LNCAP (cell line): ENCODE results near the gene TOP2A.

ENCODE experiments used
- TF ChIP-seq, protein P1 (sequence below): fragments of 450-650 bp; IDR thresholded peaks from 2 replicates; pipeline ENCODE4 v1.5.1; 2017; ENCODE audit warnings: mild to moderate bottlenecking

The TOP2A gene, protein sequence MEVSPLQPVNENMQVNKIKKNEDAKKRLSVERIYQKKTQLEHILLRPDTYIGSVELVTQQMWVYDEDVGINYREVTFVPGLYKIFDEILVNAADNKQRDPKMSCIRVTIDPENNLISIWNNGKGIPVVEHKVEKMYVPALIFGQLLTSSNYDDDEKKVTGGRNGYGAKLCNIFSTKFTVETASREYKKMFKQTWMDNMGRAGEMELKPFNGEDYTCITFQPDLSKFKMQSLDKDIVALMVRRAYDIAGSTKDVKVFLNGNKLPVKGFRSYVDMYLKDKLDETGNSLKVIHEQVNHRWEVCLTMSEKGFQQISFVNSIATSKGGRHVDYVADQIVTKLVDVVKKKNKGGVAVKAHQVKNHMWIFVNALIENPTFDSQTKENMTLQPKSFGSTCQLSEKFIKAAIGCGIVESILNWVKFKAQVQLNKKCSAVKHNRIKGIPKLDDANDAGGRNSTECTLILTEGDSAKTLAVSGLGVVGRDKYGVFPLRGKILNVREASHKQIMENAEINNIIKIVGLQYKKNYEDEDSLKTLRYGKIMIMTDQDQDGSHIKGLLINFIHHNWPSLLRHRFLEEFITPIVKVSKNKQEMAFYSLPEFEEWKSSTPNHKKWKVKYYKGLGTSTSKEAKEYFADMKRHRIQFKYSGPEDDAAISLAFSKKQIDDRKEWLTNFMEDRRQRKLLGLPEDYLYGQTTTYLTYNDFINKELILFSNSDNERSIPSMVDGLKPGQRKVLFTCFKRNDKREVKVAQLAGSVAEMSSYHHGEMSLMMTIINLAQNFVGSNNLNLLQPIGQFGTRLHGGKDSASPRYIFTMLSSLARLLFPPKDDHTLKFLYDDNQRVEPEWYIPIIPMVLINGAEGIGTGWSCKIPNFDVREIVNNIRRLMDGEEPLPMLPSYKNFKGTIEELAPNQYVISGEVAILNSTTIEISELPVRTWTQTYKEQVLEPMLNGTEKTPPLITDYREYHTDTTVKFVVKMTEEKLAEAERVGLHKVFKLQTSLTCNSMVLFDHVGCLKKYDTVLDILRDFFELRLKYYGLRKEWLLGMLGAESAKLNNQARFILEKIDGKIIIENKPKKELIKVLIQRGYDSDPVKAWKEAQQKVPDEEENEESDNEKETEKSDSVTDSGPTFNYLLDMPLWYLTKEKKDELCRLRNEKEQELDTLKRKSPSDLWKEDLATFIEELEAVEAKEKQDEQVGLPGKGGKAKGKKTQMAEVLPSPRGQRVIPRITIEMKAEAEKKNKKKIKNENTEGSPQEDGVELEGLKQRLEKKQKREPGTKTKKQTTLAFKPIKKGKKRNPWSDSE (N-terminal part only)

DNA sequence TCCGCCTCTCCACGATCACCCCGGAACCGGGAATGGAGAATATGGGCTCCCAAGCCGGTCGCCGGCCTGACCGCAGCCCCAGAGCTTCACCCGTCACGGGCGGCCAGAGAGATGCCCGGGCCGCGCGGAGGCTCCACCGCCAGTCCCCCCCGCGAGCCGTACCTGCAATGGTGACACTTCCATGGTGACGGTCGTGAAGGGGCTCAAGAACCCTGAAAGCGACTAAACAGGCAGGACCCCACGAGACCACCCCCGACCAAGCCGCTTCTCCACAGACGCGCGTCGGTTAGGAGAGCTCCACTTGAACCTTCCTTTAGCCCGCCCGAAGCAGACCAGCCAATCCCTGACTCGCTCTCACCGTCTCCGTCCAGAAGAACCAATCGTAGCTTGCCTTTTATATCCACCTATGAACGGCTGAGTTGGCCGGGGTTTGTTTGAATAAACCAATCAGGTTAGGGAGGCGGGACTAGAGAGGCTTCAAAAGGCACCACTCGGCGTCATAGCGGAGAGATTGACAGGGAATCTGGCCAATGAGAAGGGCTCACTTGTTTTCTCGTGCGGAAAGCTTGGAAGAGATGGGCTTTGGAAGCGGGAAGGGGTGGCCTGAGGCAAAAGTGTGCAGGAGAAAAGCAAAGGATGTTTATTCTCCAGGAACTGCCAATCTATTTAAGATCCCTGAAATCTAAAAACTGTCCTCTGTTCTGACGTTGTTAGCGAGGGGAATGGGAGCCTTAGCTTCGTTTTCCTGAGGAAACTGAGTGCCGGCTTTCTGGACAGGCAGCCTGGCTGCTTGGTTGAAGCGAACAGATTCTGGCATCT is at the start of gene TOP2A:
TSS of gene TOP2A (minus strand) at position 288 of the 819 bp plus-strand sequence. CDS start at position 183, 105 bp downstream.
- TF ChIP-seq, protein P1, sequence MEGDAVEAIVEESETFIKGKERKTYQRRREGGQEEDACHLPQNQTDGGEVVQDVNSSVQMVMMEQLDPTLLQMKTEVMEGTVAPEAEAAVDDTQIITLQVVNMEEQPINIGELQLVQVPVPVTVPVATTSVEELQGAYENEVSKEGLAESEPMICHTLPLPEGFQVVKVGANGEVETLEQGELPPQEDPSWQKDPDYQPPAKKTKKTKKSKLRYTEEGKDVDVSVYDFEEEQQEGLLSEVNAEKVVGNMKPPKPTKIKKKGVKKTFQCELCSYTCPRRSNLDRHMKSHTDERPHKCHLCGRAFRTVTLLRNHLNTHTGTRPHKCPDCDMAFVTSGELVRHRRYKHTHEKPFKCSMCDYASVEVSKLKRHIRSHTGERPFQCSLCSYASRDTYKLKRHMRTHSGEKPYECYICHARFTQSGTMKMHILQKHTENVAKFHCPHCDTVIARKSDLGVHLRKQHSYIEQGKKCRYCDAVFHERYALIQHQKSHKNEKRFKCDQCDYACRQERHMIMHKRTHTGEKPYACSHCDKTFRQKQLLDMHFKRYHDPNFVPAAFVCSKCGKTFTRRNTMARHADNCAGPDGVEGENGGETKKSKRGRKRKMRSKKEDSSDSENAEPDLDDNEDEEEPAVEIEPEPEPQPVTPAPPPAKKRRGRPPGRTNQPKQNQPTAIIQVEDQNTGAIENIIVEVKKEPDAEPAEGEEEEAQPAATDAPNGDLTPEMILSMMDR: no peak

DNA sequence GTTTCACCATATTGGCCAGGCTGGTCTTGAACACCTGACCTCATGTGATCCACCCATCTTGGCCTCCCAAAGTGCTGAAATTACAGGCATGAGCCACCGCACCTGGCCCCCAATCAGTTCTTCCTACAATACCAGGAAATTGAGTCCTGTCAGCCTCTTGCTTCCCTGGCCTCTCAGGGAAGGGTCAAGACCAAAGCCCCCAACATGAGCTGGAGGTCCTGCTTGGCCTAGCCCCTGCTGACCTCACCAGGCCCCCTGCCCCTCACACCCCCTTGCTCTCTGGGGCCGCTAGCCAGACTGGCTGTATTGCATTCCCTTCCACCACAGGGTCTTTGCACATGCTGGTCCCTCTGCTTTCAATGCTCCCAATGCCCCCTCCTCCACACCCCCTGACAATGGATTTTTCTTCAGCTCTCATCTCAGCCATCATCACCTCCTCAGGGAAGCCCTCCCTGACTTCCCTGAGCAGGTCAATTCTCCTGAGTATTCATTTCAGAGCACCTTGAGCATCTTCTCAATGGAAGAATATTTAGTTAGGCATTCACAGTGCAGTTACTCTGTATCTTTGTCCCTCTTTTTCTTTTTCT is 49.7 kb upstream of the TOP2A start:
- TF ChIP-seq, protein P1: no peak

DNA sequence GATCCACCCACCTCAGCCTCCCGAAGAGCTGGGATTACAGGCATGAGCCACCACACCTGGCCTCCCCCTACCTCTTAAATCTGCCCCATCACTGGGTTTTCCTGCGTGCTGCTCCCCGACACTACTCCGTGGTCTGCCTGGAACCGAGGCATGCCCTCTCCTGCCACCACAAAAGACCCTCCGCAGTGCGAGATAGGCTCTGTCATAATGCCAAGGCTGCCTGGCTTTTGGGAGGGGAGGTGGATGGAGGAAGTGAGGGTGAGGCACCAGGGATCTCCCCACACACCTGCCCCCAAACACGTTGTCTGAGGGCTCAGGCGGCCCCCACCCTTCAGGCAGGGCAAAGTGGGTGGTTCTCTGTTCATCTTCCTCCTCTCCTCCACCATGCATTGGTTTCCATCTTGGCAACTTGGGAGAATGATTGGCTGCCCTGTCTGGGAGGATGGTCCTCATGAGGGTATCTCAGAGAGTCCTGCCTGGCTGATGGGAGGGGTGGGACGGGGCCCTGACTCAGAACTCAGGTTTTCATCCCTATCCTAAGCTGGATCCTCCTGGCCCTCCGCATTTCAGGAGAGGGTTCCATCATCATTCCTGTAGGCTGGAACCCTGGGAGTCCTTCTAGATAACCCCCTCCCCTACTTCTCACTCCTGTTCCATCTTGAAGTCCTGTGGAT is 48.7 kb upstream of the TOP2A start:
- TF ChIP-seq, protein P1: no peak

DNA sequence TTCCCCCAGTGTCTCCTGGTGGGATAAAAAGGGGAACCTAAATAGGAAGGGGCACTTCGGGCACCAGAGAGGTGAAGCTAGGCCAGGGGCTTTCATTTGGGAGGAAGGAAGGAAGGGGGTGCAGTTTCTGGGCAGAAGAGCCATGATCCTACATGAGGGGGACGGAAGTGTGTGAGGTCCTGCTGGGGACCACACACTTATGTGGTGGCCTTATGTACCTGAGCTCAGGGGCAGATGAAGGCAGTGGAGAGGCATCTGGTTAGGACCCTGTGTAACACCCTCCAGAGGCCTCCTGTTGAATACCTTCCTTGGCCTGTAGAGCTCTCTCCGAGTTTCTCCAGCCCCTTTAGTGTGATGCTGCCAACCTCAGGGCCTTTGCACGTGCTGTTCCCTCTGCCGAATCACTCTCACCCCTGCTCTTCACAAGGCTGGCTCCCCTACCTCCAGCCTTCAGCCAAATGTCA is 46.7 kb upstream of the TOP2A start:
- TF ChIP-seq, protein P1: no peak

DNA sequence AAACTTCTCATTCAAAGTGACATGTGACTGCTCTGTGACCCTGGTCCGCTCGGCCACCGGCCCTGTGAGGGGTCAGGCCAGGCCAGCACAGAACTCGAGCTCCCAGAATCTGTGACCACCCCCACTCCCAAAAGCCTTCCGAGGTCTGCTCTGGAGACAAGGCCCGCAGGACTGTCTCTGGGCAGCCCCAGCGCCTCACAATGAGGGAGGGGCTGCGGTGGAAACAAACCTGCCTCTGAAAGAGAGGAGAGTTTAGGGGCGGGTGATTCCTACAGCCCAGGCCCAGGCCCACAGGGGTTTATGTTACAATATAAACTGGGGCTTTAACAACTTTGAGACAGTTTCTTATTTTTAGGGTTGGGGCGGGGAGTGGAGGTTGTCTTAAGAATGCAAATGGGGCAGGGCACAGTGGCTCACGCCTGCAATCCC is 45.4 kb upstream of the TOP2A start:
- TF ChIP-seq, protein P1: no peak

DNA sequence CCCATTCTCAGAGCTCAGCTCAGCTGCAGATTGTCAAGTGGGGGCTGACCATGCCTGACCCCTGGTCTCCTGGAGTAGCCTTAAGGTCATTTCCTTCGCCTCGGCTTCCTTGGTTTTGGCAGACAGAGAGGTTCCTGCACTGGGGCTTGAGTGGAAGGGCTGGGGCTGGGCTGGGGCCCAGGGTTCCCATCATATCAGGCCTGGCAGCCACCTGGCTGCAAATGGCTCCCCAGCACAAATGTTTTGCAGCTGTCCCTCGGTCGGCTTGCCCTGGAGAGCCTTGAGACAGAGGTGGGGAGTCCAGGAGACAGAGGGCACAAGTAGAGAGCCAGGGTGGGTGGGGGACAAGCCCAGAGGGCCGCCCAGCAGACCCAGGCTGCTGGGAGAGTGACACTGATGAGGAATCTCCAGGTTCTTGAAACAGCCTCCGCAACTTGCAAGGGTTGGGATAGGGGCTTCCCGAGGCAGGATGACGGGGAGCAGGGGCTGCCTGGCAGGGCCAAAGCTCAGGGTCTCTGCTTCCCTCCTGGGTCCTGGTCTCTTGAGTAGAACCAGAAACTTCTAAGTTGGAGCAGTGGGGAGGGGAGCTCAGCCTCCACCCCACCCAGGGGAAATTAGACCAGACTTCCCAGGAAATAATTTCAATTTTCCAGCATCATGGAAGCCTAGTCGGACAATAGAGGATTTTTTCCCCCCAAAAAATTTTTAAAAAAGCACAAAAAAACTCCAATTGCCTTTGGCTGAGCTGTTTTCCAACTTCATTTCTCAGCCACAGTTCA is 44.8 kb upstream of the TOP2A start:
- TF ChIP-seq, protein P1: no peak
